ENCODE results near the gene APBB2.

DNA sequence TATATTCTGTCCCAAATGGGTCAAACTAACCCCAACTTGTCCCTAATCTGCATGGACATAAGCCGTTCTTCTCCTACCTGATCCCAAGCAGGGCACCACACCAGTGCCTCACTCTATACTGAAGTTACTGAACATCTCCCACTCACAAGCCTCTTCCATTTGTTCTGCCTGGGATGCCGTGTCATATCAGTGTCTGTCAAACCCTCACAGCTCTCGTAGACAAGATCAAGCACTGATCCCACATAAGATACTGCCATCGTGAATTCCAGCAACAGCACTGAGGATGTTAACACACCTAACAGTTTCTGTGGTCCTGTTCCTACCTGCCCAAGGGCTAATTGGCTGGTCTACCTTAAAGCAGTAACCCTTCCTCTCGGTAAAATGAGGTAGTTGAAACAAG is 162.1 kb downstream of the APBB2 start:
- TF ChIP-seq, protein P1, sequence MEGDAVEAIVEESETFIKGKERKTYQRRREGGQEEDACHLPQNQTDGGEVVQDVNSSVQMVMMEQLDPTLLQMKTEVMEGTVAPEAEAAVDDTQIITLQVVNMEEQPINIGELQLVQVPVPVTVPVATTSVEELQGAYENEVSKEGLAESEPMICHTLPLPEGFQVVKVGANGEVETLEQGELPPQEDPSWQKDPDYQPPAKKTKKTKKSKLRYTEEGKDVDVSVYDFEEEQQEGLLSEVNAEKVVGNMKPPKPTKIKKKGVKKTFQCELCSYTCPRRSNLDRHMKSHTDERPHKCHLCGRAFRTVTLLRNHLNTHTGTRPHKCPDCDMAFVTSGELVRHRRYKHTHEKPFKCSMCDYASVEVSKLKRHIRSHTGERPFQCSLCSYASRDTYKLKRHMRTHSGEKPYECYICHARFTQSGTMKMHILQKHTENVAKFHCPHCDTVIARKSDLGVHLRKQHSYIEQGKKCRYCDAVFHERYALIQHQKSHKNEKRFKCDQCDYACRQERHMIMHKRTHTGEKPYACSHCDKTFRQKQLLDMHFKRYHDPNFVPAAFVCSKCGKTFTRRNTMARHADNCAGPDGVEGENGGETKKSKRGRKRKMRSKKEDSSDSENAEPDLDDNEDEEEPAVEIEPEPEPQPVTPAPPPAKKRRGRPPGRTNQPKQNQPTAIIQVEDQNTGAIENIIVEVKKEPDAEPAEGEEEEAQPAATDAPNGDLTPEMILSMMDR (IDR thresholded peaks at IDR 0.05): no peak
- TF ChIP-seq POLR2A (IDR thresholded peaks at IDR 0.05): no peak
- no peak for TF ChIP-seq EP300 (IDR thresholded peaks at IDR 0.05)

Data from gastroesophageal sphincter (tissue), 3 donors.